Measurements from ENCODE around the gene PRR35. TPM values are rescaled to one million over a fixed set of nuclear protein-coding genes. Genes with fewer than 3 reads are reported as not detected.
A peak's percentile ranks its signal among the peaks of the same experiment; 100 is the strongest.

The PRR35 gene
- total RNA-seq, 1 donor from 2014 or later = not detected

GRCh38 chr16:609316-609715 lies 49.1 kb downstream of the PRR35 start:
- H3K4me3 Mint-ChIP-seq (ENCODE audit: unreplicated experiment) = no peak overlapping the region
- TF ChIP-seq CTCF (IDR thresholded peaks at IDR 0.05; ENCODE audit: unreplicated experiment) = no peak
- no peaks in the 10 kb centered on the region for H3K4me1 Mint-ChIP-seq (ENCODE audit: unreplicated experiment)
- H3K27ac Mint-ChIP-seq (ENCODE audit: unreplicated experiment) = no peak overlapping the region
- peaks cover 14% of the 10 kb centered on the region for H3K36me3 Mint-ChIP-seq (ENCODE audit: low read depth, unreplicated experiment)
- H3K9me3 Mint-ChIP-seq (ENCODE audit: unreplicated experiment) = no peaks in the 10 kb centered on the region
- no peak for DNase-seq (ENCODE audit: low spot score)
- H3K27me3 Mint-ChIP-seq (ENCODE audit: unreplicated experiment) = peaks cover 8% of the 10 kb centered on the region

GRCh38 chr16:609984-610383 lies 49.8 kb downstream of the PRR35 start:
- Mint-ChIP-seq H3K27me3 (ENCODE audit: unreplicated experiment) (peaks cover 8% of the 10 kb centered on the region), H3K4me1 (ENCODE audit: unreplicated experiment) (no peaks in the 10 kb centered on the region), H3K9me3 (ENCODE audit: unreplicated experiment) (no peaks in the 10 kb centered on the region), H3K36me3 (ENCODE audit: low read depth, unreplicated experiment) (peaks cover 16% of the 10 kb centered on the region), H3K4me3 (ENCODE audit: unreplicated experiment) (no peak overlapping the region), H3K27ac (ENCODE audit: unreplicated experiment) (no peak overlapping the region)
- DNase-seq (ENCODE audit: low spot score) = no peak
- TF ChIP-seq CTCF (IDR thresholded peaks at IDR 0.05; ENCODE audit: unreplicated experiment) = no peak

- Mint-ChIP-seq H3K36me3 (ENCODE audit: low read depth, unreplicated experiment) (peaks cover 9% of the 10 kb centered on the region), H3K4me3 (ENCODE audit: unreplicated experiment) (no peak overlapping the region), H3K9me3 (ENCODE audit: unreplicated experiment) (no peaks in the 10 kb centered on the region), H3K27me3 (ENCODE audit: unreplicated experiment) (peaks cover 8% of the 10 kb centered on the region), H3K4me1 (ENCODE audit: unreplicated experiment) (no peaks in the 10 kb centered on the region), H3K27ac (ENCODE audit: unreplicated experiment) (no peak overlapping the region)
- DNase-seq (ENCODE audit: low spot score) = peak; percentile 75
- TF ChIP-seq CTCF (IDR thresholded peaks at IDR 0.05; ENCODE audit: unreplicated experiment) = peak; percentile 56
Observed at GRCh38 chr16:610513-611381, 50.6 kb downstream of the PRR35 start.

GRCh38 chr16:615122-615521 lies 54.9 kb downstream of the PRR35 start:
- H3K4me3 Mint-ChIP-seq (ENCODE audit: unreplicated experiment) = no peak overlapping the region
- H3K4me1 Mint-ChIP-seq (ENCODE audit: unreplicated experiment) = no peaks in the 10 kb centered on the region
- no peaks in the 10 kb centered on the region for H3K9me3 Mint-ChIP-seq (ENCODE audit: unreplicated experiment)
- TF ChIP-seq CTCF (IDR thresholded peaks at IDR 0.05; ENCODE audit: unreplicated experiment) = no peak
- H3K27me3 Mint-ChIP-seq (ENCODE audit: unreplicated experiment) = peaks cover 10% of the 10 kb centered on the region
- peaks cover 8% of the 10 kb centered on the region for H3K36me3 Mint-ChIP-seq (ENCODE audit: low read depth, unreplicated experiment)
- H3K27ac Mint-ChIP-seq (ENCODE audit: unreplicated experiment) = no peak overlapping the region
- no peak for DNase-seq (ENCODE audit: low spot score)

Small RNA genes lying within 50 kb of the gene (microRNA-seq; reads per million reads assigned to microRNA genes)
- gene MIR3176 (ENCODE audit: unreplicated experiment) = 47.8 reads per million, percentile 77 among the genes with 10 or more reads in this experiment
- 3.6 reads per million, percentile 42 among the genes with 10 or more reads in this experiment for gene MIR5587 (ENCODE audit: unreplicated experiment)

Other genes starting within 250 kb of the PRR35 start
- 17.5 TPM for gene AXIN1, start 207.7 kb upstream of the PRR35 start, total RNA-seq (ENCODE audit: unreplicated experiment)
- gene MRPL28, start 189.9 kb upstream of the PRR35 start, total RNA-seq (ENCODE audit: unreplicated experiment) = 70.8 TPM
- gene PGAP6, start 178.4 kb upstream of the PRR35 start, total RNA-seq (ENCODE audit: unreplicated experiment) = 133 TPM
- 139 TPM for gene NME4, start 163.2 kb upstream of the PRR35 start, total RNA-seq (ENCODE audit: unreplicated experiment)
- gene DECR2, start 158.5 kb upstream of the PRR35 start, total RNA-seq (ENCODE audit: unreplicated experiment) = 14.6 TPM
- 81.5 TPM for gene RAB11FIP3, start 134.7 kb upstream of the PRR35 start, total RNA-seq (ENCODE audit: unreplicated experiment)
- gene CAPN15, start 32.7 kb upstream of the PRR35 start, total RNA-seq (ENCODE audit: unreplicated experiment) = 49.0 TPM
- 0.69 TPM for gene NHLRC4, start 6.6 kb downstream of the PRR35 start, total RNA-seq (ENCODE audit: unreplicated experiment)
- 38.4 TPM for gene PIGQ, start 9.6 kb downstream of the PRR35 start, total RNA-seq (ENCODE audit: unreplicated experiment)
- 18.5 TPM for gene RAB40C, start 29.7 kb downstream of the PRR35 start, total RNA-seq (ENCODE audit: unreplicated experiment)
- gene WFIKKN1, start 70.6 kb downstream of the PRR35 start, total RNA-seq (ENCODE audit: unreplicated experiment) = 0.44 TPM
- 48.5 TPM for gene METTL26, start 75.9 kb downstream of the PRR35 start, total RNA-seq (ENCODE audit: unreplicated experiment)
- gene MCRIP2, start 81.4 kb downstream of the PRR35 start, total RNA-seq (ENCODE audit: unreplicated experiment) = 2.9 TPM
- 25.2 TPM for gene WDR90, start 89.0 kb downstream of the PRR35 start, total RNA-seq (ENCODE audit: unreplicated experiment)
- 121 TPM for gene RHOT2, start 107.7 kb downstream of the PRR35 start, total RNA-seq (ENCODE audit: unreplicated experiment)
- 1.6 TPM for gene RHBDL1, start 115.3 kb downstream of the PRR35 start, total RNA-seq (ENCODE audit: unreplicated experiment)
- 93.7 TPM for gene STUB1, start 120.0 kb downstream of the PRR35 start, total RNA-seq (ENCODE audit: unreplicated experiment)
- 31.6 TPM for gene JMJD8, start 123.9 kb downstream of the PRR35 start, total RNA-seq (ENCODE audit: unreplicated experiment)
- gene WDR24, start 130.0 kb downstream of the PRR35 start, total RNA-seq (ENCODE audit: unreplicated experiment) = 16.1 TPM
- gene FBXL16, start 145.4 kb downstream of the PRR35 start, total RNA-seq (ENCODE audit: unreplicated experiment) = not detected
- 11.2 TPM for gene METRN, start 154.7 kb downstream of the PRR35 start, total RNA-seq (ENCODE audit: unreplicated experiment)
- 11.1 TPM for gene ANTKMT, start 160.8 kb downstream of the PRR35 start, total RNA-seq (ENCODE audit: unreplicated experiment)
- gene CCDC78, start 166.0 kb downstream of the PRR35 start, total RNA-seq (ENCODE audit: unreplicated experiment) = 0.85 TPM
- gene HAGHL, start 166.7 kb downstream of the PRR35 start, total RNA-seq (ENCODE audit: unreplicated experiment) = 1.5 TPM
- gene CIAO3, start 180.6 kb downstream of the PRR35 start, total RNA-seq (ENCODE audit: unreplicated experiment) = 51.0 TPM
- gene MSLN, start 200.3 kb downstream of the PRR35 start, total RNA-seq (ENCODE audit: unreplicated experiment) = 0.44 TPM
- 27.6 TPM for gene RPUSD1, start 228.0 kb downstream of the PRR35 start, total RNA-seq (ENCODE audit: unreplicated experiment)
- gene CHTF18, start 228.2 kb downstream of the PRR35 start, total RNA-seq (ENCODE audit: unreplicated experiment) = 56.8 TPM
- gene GNG13, start 240.3 kb downstream of the PRR35 start, total RNA-seq (ENCODE audit: unreplicated experiment) = not detected